Erythroblast (primary cell): ENCODE data around the gene OR2V1.

ENCODE experiments used
- DNase-seq, 2 experiments: peaks; one replicate each; lab custom pipeline; 2025; lab: John Stamatoyannopoulos, UW
- GATA1 ChIP-seq: IDR thresholded peaks from 2 replicates; pipeline ENCODE4 v1.6.1; 2011; ENCODE audit warnings: low read depth, mild to moderate bottlenecking, control low read depth, low read length, moderate library complexity
- POLR2A ChIP-seq: IDR thresholded peaks from 2 replicates; pipeline ENCODE4 v1.6.1; 2011; ENCODE audit warnings: mild to moderate bottlenecking, low read length

OR2V1 gene

GRCh38 chr5:181166812-181167733 lies 36.1 kb upstream of the OR2V1 start:
- peak in 1 of 2 experiments; percentile 32 for DNase-seq
- TF ChIP-seq POLR2A (no peak), GATA1 (no peak)

GRCh38 chr5:181164076-181164952 lies 33.3 kb upstream of the OR2V1 start:
- peak; percentile 69 to 71 for DNase-seq
- TF ChIP-seq POLR2A (no peak), GATA1 (no peak)

- TF ChIP-seq GATA1 (no peak), POLR2A (no peak)
- DNase-seq, result peak; percentile 53 to 60
Measured at GRCh38 chr5:181163487-181164075, 32.6 kb upstream of the OR2V1 start.

GRCh38 chr5:181161534-181162175 lies 30.7 kb upstream of the OR2V1 start:
- peak; percentile 79 to 86 for DNase-seq
- TF ChIP-seq POLR2A (no peak), GATA1 (no peak)

- peak; percentile 70 to 86 for DNase-seq
Measured at GRCh38 chr5:181160755-181161533, 30.0 kb upstream of the OR2V1 start.

- DNase-seq, result peak; percentile 85 to 92
- TF ChIP-seq POLR2A (no peak), GATA1 (no peak)
Measured at GRCh38 chr5:181160152-181160754, 29.3 kb upstream of the OR2V1 start.

GRCh38 chr5:181159286-181160151 lies 28.6 kb upstream of the OR2V1 start:
- TF ChIP-seq GATA1 (no peak), POLR2A (no peak)
- peak; percentile 85 to 94 for DNase-seq

- DNase-seq, result no peak
Measured at GRCh38 chr5:181158869-181159268, 27.9 kb upstream of the OR2V1 start.

GRCh38 chr5:181156758-181157157 lies 25.8 kb upstream of the OR2V1 start:
- TF ChIP-seq POLR2A, result no peak
- no peak for DNase-seq

More at GRCh38 chr5:181158869-181159268, 27.9 kb upstream of the OR2V1 start:
- TF ChIP-seq GATA1, result no peak

GRCh38 chr5:181153814-181154213 lies 22.8 kb upstream of the OR2V1 start:
- TF ChIP-seq GATA1, result no peak
- TF ChIP-seq POLR2A, result no peak
- no peak for DNase-seq

GRCh38 chr5:181152406-181152805 lies 21.4 kb upstream of the OR2V1 start:
- no peak for DNase-seq
- no peak for TF ChIP-seq POLR2A
- no peak for TF ChIP-seq GATA1

- no peak for DNase-seq
- TF ChIP-seq POLR2A (no peak), GATA1 (no peak)
Measured at GRCh38 chr5:181151146-181151545, 20.2 kb upstream of the OR2V1 start.
